Keratinocyte (primary cell): ENCODE measurements around the gene FMN2. TPM values are rescaled to one million over a fixed set of nuclear protein-coding genes. Genes with fewer than 3 reads are reported as not detected.
A peak's percentile ranks its signal among the peaks of the same experiment; 100 is the strongest.

Source experiments
- DNase-seq: peaks from one replicate; pipeline ENCODE4 v3.0.0-alpha.2; 2011; ENCODE audit warnings: low read depth, missing footprints, low spot score
- FAIRE-seq: peaks from 2 replicates; lab custom pipeline; 2011; peaks lifted over from hg19 to GRCh38; lab: Jason Lieb, UNC
- H2AFZ ChIP-seq: 2 replicates; pipeline ENCODE4 v1.6.0; 2012; ENCODE audit warnings: low read length, control low read depth, inconsistent platforms; ENCODE audit not compliant: control insufficient read depth
- H3K27ac ChIP-seq: 2 replicates; pipeline ENCODE4 v1.5.1; 2011; ENCODE audit warnings: low read length; ENCODE audit not compliant: control insufficient read depth, insufficient read depth
- H3K27me3 ChIP-seq: 3 replicates; pipeline ENCODE4 v1.6.0; 2011; ENCODE audit warnings: low read length; ENCODE audit not compliant: control insufficient read depth, insufficient read depth; ENCODE audit errors: extremely low read depth
- H3K36me3 ChIP-seq, 2 experiments: 2 replicates in 1 of 2; 3 replicates in 1 of 2; pipeline ENCODE4 v1.5.1; 2011; ENCODE audit warnings: low read length in 2 of 2, mild to moderate bottlenecking in 1 of 2; ENCODE audit not compliant: control insufficient read depth in 2 of 2, insufficient read depth in 2 of 2; ENCODE audit errors: extremely low read depth in 1 of 2
- H3K4me1 ChIP-seq: 3 replicates; pipeline ENCODE4 v1.5.1; 2011; ENCODE audit warnings: low read length; ENCODE audit not compliant: control insufficient read depth, insufficient read depth; ENCODE audit errors: extremely low read depth
- H3K4me2 ChIP-seq: 3 replicates; pipeline ENCODE4 v1.6.0; 2011; ENCODE audit warnings: low read depth, low read length; ENCODE audit not compliant: control insufficient read depth, insufficient read depth; ENCODE audit errors: extremely low read depth
- H3K4me3 ChIP-seq, 3 experiments: fragments of 200-600 bp in 1 of 3; sonication (generic) in 1 of 3; 2 replicates in 2 of 3; 3 replicates in 1 of 3; pipeline ENCODE4 v1.5.1; 2011 to 2016; ENCODE audit warnings: low read length in 3 of 3, mild to moderate bottlenecking in 3 of 3, control low read depth in 2 of 3, inconsistent platforms in 1 of 3, low read depth in 1 of 3, mixed read lengths in 1 of 3, mixed run types in 1 of 3, moderate library complexity in 1 of 3; ENCODE audit not compliant: control insufficient read depth in 2 of 3, insufficient read depth in 2 of 3; ENCODE audit errors: extremely low read depth in 1 of 3
- H3K79me2 ChIP-seq: 2 replicates; pipeline ENCODE4 v1.6.0; 2012; ENCODE audit warnings: low read length; ENCODE audit not compliant: control insufficient read depth, insufficient read depth
- H3K9ac ChIP-seq: 3 replicates; pipeline ENCODE4 v1.6.0; 2011; ENCODE audit warnings: low read length; ENCODE audit not compliant: control insufficient read depth, insufficient read depth; ENCODE audit errors: extremely low read depth
- H3K9me1 ChIP-seq: 3 replicates; pipeline ENCODE4 v1.6.0; 2011; ENCODE audit warnings: low read length; ENCODE audit not compliant: control insufficient read depth, insufficient read depth; ENCODE audit errors: extremely low read depth
- H3K9me3 ChIP-seq: 2 replicates; pipeline ENCODE4 v1.5.1; 2012; ENCODE audit warnings: low read depth, low read length; ENCODE audit not compliant: control insufficient read depth
- H4K20me1 ChIP-seq: 3 replicates; pipeline ENCODE4 v1.6.0; 2011; ENCODE audit warnings: low read length; ENCODE audit not compliant: control insufficient read depth, insufficient read depth; ENCODE audit errors: extremely low read depth
- CTCF ChIP-seq, 3 experiments: IDR thresholded peaks in 1 of 3; conservative IDR thresholded peaks in 1 of 3; optimal IDR thresholded peaks in 1 of 3; 2 replicates in 2 of 3; 3 replicates in 1 of 3; pipeline versions ENCODE3 to v1.5.1; 2011; ENCODE audit warnings: low read length in 3 of 3, mild to moderate bottlenecking in 3 of 3, moderate library complexity in 2 of 3, control low read depth in 1 of 3, inconsistent platforms in 1 of 3; ENCODE audit not compliant: insufficient read depth in 2 of 3; ENCODE audit errors: extremely low read depth in 1 of 3
- EZH2 ChIP-seq: IDR thresholded peaks from one replicate; pipeline ENCODE4 v1.6.1; 2012; ENCODE audit warnings: inconsistent platforms, mild to moderate bottlenecking, low read length, moderate library complexity
- dilution Hi-C: fragments of 300-500 bp; cut with MboI; formaldehyde crosslinking; loops from one replicate; pipeline ENCODE4 v1.7.0; 2020; ENCODE audit warnings: low sequenced_read_pairs; ENCODE audit not compliant: extremely low pct_ligation_motif_present
- polyA plus RNA-seq, 5 experiments: library from polyadenylated mRNA; depleted of rRNA in 3 of 5; stranded (reverse) in 3 of 5; stranded (forward) in 1 of 5; unstranded in 1 of 5; fragments of >200 nt; gene quantifications; 1 replicate in 1 of 5; 2 replicates in 3 of 5; 3 replicates in 1 of 5; pipeline versions ENCODE4 v1.2.1 to v1.2.3, GENCODE V29; 2011 to 2012; ENCODE audit warnings: missing spikeins in 2 of 5, low read depth in 1 of 5, low replicate concordance in 1 of 5

The FMN2 gene
- polyA plus RNA-seq, 1 donor (not counting 4 experiments of a cell fraction or from before 2014, with no cell fraction given) = not detected

- H3K9me3 ChIP-seq = no peaks in the 10 kb centered on the region
- no peaks in the 10 kb centered on the region for H3K9me1 ChIP-seq
- no peaks in the 10 kb centered on the region for H3K4me1 ChIP-seq
- DNase-seq = no peak
- H3K9ac ChIP-seq = no peak overlapping the region
- no peaks in the 10 kb centered on the region for H4K20me1 ChIP-seq
- H2AFZ ChIP-seq = no peak overlapping the region
- no peak for FAIRE-seq
- dilution Hi-C loops = no loop called here
- H3K4me2 ChIP-seq = no peak overlapping the region
- H3K36me3 ChIP-seq = no peaks in the 10 kb centered on the region
- peaks cover 36% of the 10 kb centered on the region for H3K27me3 ChIP-seq
- no peak overlapping the region for H3K4me3 ChIP-seq
- H3K27ac ChIP-seq = no peak overlapping the region
- H3K79me2 ChIP-seq = no peaks in the 10 kb centered on the region
- peak; percentile 72 for TF ChIP-seq EZH2
- no peak for TF ChIP-seq CTCF (optimal IDR thresholded peaks at IDR 0.05 in 1 of 3, IDR thresholded peaks at IDR 0.05 in 1 of 3, conservative IDR thresholded peaks at IDR 0.05 in 1 of 3; ENCODE audit: extremely low read depth in 1 of 3, insufficient read depth in 2 of 3, low read length in 3 of 3)
Observed at GRCh38 chr1:240092301-240093119, 827 bp downstream of the FMN2 start.

- no peaks in the 10 kb centered on the region for H4K20me1 ChIP-seq
- no peaks in the 10 kb centered on the region for H3K36me3 ChIP-seq
- H3K4me2 ChIP-seq = no peak overlapping the region
- H3K9me1 ChIP-seq = no peaks in the 10 kb centered on the region
- dilution Hi-C loops = no loop called here
- H3K79me2 ChIP-seq = no peaks in the 10 kb centered on the region
- FAIRE-seq (no peak), DNase-seq (no peak)
- no peaks in the 10 kb centered on the region for H3K4me1 ChIP-seq
- no peaks in the 10 kb centered on the region for H3K9me3 ChIP-seq
- H3K27me3 ChIP-seq = peaks cover 36% of the 10 kb centered on the region
- H3K4me3 ChIP-seq = no peak overlapping the region
- TF ChIP-seq CTCF (optimal IDR thresholded peaks at IDR 0.05 in 1 of 3, IDR thresholded peaks at IDR 0.05 in 1 of 3, conservative IDR thresholded peaks at IDR 0.05 in 1 of 3; ENCODE audit: extremely low read depth in 1 of 3, insufficient read depth in 2 of 3, low read length in 3 of 3) (no peak), EZH2 (peak; percentile 78)
- H3K27ac ChIP-seq = no peak overlapping the region
- H2AFZ ChIP-seq = no peak overlapping the region
- no peak overlapping the region for H3K9ac ChIP-seq
Observed at GRCh38 chr1:240093120-240093961, 1.7 kb downstream of the FMN2 start.
